GM19099 (cell line): Measurements from ENCODE around the gene SHB.

ENCODE experiments used
- POLR2A ChIP-seq: IDR thresholded peaks from 3 replicates; pipeline ENCODE4 v1.6.1; 2011; ENCODE audit warnings: low read depth; ENCODE audit not compliant: insufficient read length; ENCODE audit errors: extremely low read depth

The SHB gene

GRCh38 chr9:37897665-37898064 is 171.4 kb downstream of the SHB start:
- no peak for TF ChIP-seq POLR2A

GRCh38 chr9:37892063-37892462 is 177.0 kb downstream of the SHB start:
- no peak for TF ChIP-seq POLR2A

GRCh38 chr9:37889536-37889935 is 179.5 kb downstream of the SHB start:
- TF ChIP-seq POLR2A: no peak

GRCh38 chr9:37880916-37881479 is 188.0 kb downstream of the SHB start:
- no peak for TF ChIP-seq POLR2A

- TF ChIP-seq POLR2A: no peak
Observed at GRCh38 chr9:37876376-37876775, 192.7 kb downstream of the SHB start.

- no peak for TF ChIP-seq POLR2A
Observed at GRCh38 chr9:37873955-37874354, 195.1 kb downstream of the SHB start.

- no peak for TF ChIP-seq POLR2A
Observed at GRCh38 chr9:37870799-37871176, 198.2 kb downstream of the SHB start.

- no peak for TF ChIP-seq POLR2A
Observed at GRCh38 chr9:37870081-37870798, 198.8 kb downstream of the SHB start.
